ENCODE results near the gene CEP68.

CEP68 gene

GRCh38 chr2:65020943-65021528, 35.2 kb upstream of the CEP68 start:
- Histone ChIP-seq H3K4me3 (IDR thresholded peaks at IDR 0.05; ENCODE audit: insufficient read depth, low read depth, low read length) (no peak overlapping the region), H3K27me3 (ENCODE audit: insufficient read depth, low read depth) (no peaks in the 10 kb centered on the region), H2AFZ (ENCODE audit: low read depth) (no peak overlapping the region), H3K4me2 (no peak overlapping the region), H3K36me3 (ENCODE audit: insufficient read depth) (no peaks in the 10 kb centered on the region; the same call in 1 of the 2 replicates), H3K27ac (no peak overlapping the region), H3K79me2 (ENCODE audit: insufficient read depth, low read depth) (no peaks in the 10 kb centered on the region), H3K9ac (no peak overlapping the region), H3K4me1 (ENCODE audit: low read depth, poor library complexity, severe bottlenecking) (peaks cover 20% of the 10 kb centered on the region), H4K20me1 (ENCODE audit: insufficient read depth) (no peaks in the 10 kb centered on the region)
- TF ChIP-seq, protein P1, sequence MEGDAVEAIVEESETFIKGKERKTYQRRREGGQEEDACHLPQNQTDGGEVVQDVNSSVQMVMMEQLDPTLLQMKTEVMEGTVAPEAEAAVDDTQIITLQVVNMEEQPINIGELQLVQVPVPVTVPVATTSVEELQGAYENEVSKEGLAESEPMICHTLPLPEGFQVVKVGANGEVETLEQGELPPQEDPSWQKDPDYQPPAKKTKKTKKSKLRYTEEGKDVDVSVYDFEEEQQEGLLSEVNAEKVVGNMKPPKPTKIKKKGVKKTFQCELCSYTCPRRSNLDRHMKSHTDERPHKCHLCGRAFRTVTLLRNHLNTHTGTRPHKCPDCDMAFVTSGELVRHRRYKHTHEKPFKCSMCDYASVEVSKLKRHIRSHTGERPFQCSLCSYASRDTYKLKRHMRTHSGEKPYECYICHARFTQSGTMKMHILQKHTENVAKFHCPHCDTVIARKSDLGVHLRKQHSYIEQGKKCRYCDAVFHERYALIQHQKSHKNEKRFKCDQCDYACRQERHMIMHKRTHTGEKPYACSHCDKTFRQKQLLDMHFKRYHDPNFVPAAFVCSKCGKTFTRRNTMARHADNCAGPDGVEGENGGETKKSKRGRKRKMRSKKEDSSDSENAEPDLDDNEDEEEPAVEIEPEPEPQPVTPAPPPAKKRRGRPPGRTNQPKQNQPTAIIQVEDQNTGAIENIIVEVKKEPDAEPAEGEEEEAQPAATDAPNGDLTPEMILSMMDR (conservative IDR thresholded peaks at IDR 0.05; ENCODE audit: low read depth, low read length) = no peak

GRCh38 chr2:65021709-65022108, 34.5 kb upstream of the CEP68 start:
- H3K4me2 ChIP-seq = no peak overlapping the region
- H4K20me1 ChIP-seq (ENCODE audit: insufficient read depth) = no peaks in the 10 kb centered on the region
- H2AFZ ChIP-seq (ENCODE audit: low read depth) = no peak overlapping the region

GRCh38 chr2:65022189-65022588, 34.0 kb upstream of the CEP68 start:
- Histone ChIP-seq H4K20me1 (ENCODE audit: insufficient read depth) (no peaks in the 10 kb centered on the region), H3K4me2 (no peak overlapping the region), H3K9ac (no peak overlapping the region), H3K27me3 (ENCODE audit: insufficient read depth, low read depth) (no peaks in the 10 kb centered on the region), H3K27ac (no peak overlapping the region), H3K4me1 (ENCODE audit: low read depth, poor library complexity, severe bottlenecking) (peaks cover 22% of the 10 kb centered on the region), H2AFZ (ENCODE audit: low read depth) (no peak overlapping the region), H3K4me3 (IDR thresholded peaks at IDR 0.05; ENCODE audit: insufficient read depth, low read depth, low read length) (no peak overlapping the region), H3K36me3 (ENCODE audit: insufficient read depth) (no peaks in the 10 kb centered on the region), H3K79me2 (ENCODE audit: insufficient read depth, low read depth) (no peaks in the 10 kb centered on the region)
- TF ChIP-seq, protein P1 (conservative IDR thresholded peaks at IDR 0.05; ENCODE audit: low read depth, low read length) = no peak

More at GRCh38 chr2:65021709-65022108, 34.5 kb upstream of the CEP68 start:
- H3K79me2 ChIP-seq (ENCODE audit: insufficient read depth, low read depth) = no peaks in the 10 kb centered on the region
- no peaks in the 10 kb centered on the region for H3K36me3 ChIP-seq (ENCODE audit: insufficient read depth)
- TF ChIP-seq, protein P1 (conservative IDR thresholded peaks at IDR 0.05; ENCODE audit: low read depth, low read length) = no peak
- H3K27ac ChIP-seq = no peak overlapping the region
- no peaks in the 10 kb centered on the region for H3K27me3 ChIP-seq (ENCODE audit: insufficient read depth, low read depth)
- no peak overlapping the region for H3K9ac ChIP-seq
- H3K4me3 ChIP-seq (IDR thresholded peaks at IDR 0.05; ENCODE audit: insufficient read depth, low read depth, low read length) = no peak overlapping the region
- H3K4me1 ChIP-seq (ENCODE audit: low read depth, poor library complexity, severe bottlenecking) = peaks cover 22% of the 10 kb centered on the region

DNA sequence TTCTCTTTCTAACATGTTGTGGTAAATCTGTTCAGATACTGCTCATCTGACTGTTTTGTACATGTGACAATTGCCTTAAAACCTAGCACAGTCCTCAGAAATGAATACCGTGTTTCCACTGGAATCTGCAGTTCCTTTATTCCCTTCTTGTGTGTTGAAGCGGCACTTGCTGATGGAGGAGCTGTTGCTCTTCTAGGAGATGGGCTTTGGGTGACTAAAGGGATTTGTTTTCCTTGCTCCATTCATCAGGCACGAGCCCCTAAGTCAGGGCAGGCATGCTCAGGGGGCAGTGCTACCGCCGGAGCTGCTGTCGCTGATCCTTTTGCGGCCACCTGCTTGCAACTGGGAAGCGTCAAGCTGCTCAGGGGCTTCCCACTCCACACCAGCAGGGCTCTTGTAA, 32.5 kb upstream of the CEP68 start:
- Histone ChIP-seq H3K9ac (no peak overlapping the region), H4K20me1 (ENCODE audit: insufficient read depth) (no peaks in the 10 kb centered on the region), H3K4me2 (no peak overlapping the region), H3K79me2 (ENCODE audit: insufficient read depth, low read depth) (no peaks in the 10 kb centered on the region), H3K36me3 (ENCODE audit: insufficient read depth) (no peaks in the 10 kb centered on the region), H3K4me3 (IDR thresholded peaks at IDR 0.05; ENCODE audit: insufficient read depth, low read depth, low read length) (no peak overlapping the region), H2AFZ (ENCODE audit: low read depth) (no peak overlapping the region), H3K27ac (no peak overlapping the region), H3K27me3 (ENCODE audit: insufficient read depth, low read depth) (no peaks in the 10 kb centered on the region), H3K4me1 (ENCODE audit: low read depth, poor library complexity, severe bottlenecking) (peaks cover 36% of the 10 kb centered on the region)
- TF ChIP-seq, protein P1 (conservative IDR thresholded peaks at IDR 0.05; ENCODE audit: low read depth, low read length) = no peak

Data from KMS-11 (cell line).